Right lobe of liver (tissue), 4 donors: ENCODE measurements around the gene SNPH.

Experiments used
- POLR2A ChIP-seq: fragments of 450-650 bp; IDR thresholded peaks from one replicate; pipeline ENCODE4 v1.6.1; 2017; ENCODE audit warnings: antibody characterized with exemption, mild to moderate bottlenecking
- TF ChIP-seq, protein P1 (sequence below), 4 donors: fragments of 200-600 bp in 3 of 4; fragments of 450-650 bp in 1 of 4; IDR thresholded peaks; one replicate each; pipeline versions ENCODE4 v1.5.1 to v1.8.0; 2016 to 2022; ENCODE audit warnings: antibody characterized with exemption in 4 of 4, mild to moderate bottlenecking in 2 of 4
- donor health status: DM: no; HTN: no; CAD: no.
- donor health status: DM: no; HTN: no; CAD: no.
- donor health status: DM: no; HTN: yes; CAD: no.

DNA sequence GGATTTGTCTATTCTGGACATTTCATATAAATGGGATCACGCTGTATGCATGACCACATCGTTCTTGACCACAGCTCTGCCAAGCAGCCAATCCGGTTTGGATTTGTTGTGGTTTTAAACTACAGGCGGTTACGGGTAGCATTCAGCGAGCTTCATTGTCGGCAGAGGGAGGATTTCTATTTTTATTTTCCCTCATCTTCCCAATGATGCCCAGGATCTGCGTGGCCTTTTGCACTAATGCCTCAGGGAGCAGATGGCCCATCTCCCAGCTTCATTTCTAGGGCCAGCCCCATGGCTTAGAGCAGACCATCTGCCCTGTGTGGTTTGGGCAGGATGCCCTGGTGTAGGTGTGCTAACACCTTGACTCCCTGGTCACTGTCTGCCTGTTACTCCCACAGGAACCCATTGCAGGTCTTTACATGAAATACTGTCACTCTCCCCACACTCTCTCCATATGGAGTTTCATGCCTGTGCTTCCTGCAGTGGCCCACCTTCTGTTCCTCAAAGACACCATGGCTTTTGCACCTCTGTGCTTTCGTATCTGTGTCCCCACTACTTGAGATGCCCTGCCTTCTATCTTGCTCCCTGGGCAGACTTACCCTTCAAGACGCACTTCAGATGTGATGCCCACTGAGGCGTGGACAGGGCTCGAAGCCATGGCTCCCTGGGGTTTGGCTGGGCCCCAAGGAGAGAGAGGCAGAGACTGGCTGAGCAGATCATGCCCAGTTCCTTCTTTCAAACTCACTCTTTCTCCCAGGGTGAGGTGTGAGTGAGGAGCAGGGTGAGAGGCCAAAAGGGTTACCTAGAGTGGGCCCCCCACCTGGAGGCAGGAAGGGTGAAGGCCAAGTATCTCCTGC, 36.8 kb downstream of the SNPH start:
- TF ChIP-seq POLR2A = no peak
- TF ChIP-seq, protein P1, sequence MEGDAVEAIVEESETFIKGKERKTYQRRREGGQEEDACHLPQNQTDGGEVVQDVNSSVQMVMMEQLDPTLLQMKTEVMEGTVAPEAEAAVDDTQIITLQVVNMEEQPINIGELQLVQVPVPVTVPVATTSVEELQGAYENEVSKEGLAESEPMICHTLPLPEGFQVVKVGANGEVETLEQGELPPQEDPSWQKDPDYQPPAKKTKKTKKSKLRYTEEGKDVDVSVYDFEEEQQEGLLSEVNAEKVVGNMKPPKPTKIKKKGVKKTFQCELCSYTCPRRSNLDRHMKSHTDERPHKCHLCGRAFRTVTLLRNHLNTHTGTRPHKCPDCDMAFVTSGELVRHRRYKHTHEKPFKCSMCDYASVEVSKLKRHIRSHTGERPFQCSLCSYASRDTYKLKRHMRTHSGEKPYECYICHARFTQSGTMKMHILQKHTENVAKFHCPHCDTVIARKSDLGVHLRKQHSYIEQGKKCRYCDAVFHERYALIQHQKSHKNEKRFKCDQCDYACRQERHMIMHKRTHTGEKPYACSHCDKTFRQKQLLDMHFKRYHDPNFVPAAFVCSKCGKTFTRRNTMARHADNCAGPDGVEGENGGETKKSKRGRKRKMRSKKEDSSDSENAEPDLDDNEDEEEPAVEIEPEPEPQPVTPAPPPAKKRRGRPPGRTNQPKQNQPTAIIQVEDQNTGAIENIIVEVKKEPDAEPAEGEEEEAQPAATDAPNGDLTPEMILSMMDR (IDR thresholded peaks at IDR 0.05) = no peak
